Spleen (tissue), 11 donors: ENCODE measurements around the gene IL25. TPM values are rescaled to one million over a fixed set of nuclear protein-coding genes. Genes with fewer than 3 reads are reported as not detected.
"Not testable (repeated sequence)": the region's sequence is repeated elsewhere in the genome, so short reads cannot be mapped to it uniquely, and the experiment has no call there.

ENCODE experiments used
- DNase-seq: peaks from one replicate; pipeline ENCODE4 v3.0.0-alpha.2; 2020
- H3K27ac ChIP-seq, 8 donors: fragments of 200-600 bp; sonication (generic) in 7 of 8; 1 replicate in 4 of 8; 2 replicates in 4 of 8; pipeline versions ENCODE4 v1.5.0 to v1.8.0; 2016 to 2021; ENCODE audit warnings: inconsistent platforms in 4 of 8, mild to moderate bottlenecking in 4 of 8, moderate library complexity in 1 of 8
- H3K27me3 ChIP-seq, 7 donors: fragments of 200-600 bp; sonication (generic) in 6 of 7; replicated peaks in 1 of 7; 1 replicate in 4 of 7; 2 replicates in 3 of 7; pipeline versions ENCODE4 v1.5.0 to v1.8.0; 2016 to 2021; ENCODE audit warnings: inconsistent platforms in 3 of 7, mild to moderate bottlenecking in 1 of 7
- H3K36me3 ChIP-seq, 6 donors: fragments of 200-600 bp; sonication (generic) in 5 of 6; 1 replicate in 4 of 6; 2 replicates in 2 of 6; pipeline versions ENCODE4 v1.5.0 to v1.8.0; 2016 to 2021; ENCODE audit warnings: inconsistent platforms in 2 of 6
- H3K4me1 ChIP-seq, 6 donors: fragments of 200-600 bp; sonication (generic) in 5 of 6; 1 replicate in 3 of 6; 2 replicates in 3 of 6; pipeline versions ENCODE4 v1.5.0 to v1.8.0; 2016 to 2021; ENCODE audit warnings: inconsistent platforms in 3 of 6
- H3K4me3 ChIP-seq, 8 donors: fragments of 200-600 bp; sonication (generic) in 7 of 8; 1 replicate in 4 of 8; 2 replicates in 4 of 8; pipeline versions ENCODE4 v1.5.0 to v1.8.0; 2016 to 2021; ENCODE audit warnings: inconsistent platforms in 4 of 8, mild to moderate bottlenecking in 4 of 8, moderate library complexity in 2 of 8
- H3K9me3 ChIP-seq, 8 donors: fragments of 200-600 bp; sonication (generic) in 7 of 8; 1 replicate in 4 of 8; 2 replicates in 4 of 8; pipeline versions ENCODE4 v1.5.0 to v1.8.0; 2016 to 2021; ENCODE audit warnings: inconsistent platforms in 4 of 8
- CTCF ChIP-seq, 11 experiments: fragments of 200-600 bp in 7 of 11; fragments of 450-650 bp in 4 of 11; sonication (generic) in 4 of 11; IDR thresholded peaks in 8 of 11; conservative IDR thresholded peaks in 3 of 11; 1 replicate in 7 of 11; 2 replicates in 4 of 11; pipeline versions ENCODE4 v1.4.0 to v1.8.0; 2016 to 2021; ENCODE audit warnings: antibody characterized with exemption in 11 of 11, inconsistent platforms in 4 of 11, mild to moderate bottlenecking in 1 of 11
- POLR2A ChIP-seq, 3 donors: fragments of 450-650 bp; IDR thresholded peaks; one replicate each; pipeline ENCODE4 v1.5.1; 2017; ENCODE audit warnings: antibody characterized with exemption in 3 of 3, mild to moderate bottlenecking in 1 of 3
- POLR2AphosphoS5 ChIP-seq, 3 donors: sonication (generic); formaldehyde crosslinking; IDR thresholded peaks; one replicate each; pipeline ENCODE4 v1.5.1; 2017; ENCODE audit warnings: antibody characterized with exemption in 3 of 3
- WGBS, 5 donors: extraction: QIAGEN DNeasy Blood & Tissue Kit in 3 of 5; methylation state at CpG; one replicate each; pipeline versions ENCODE4 v1.1.5 to v1.1.7; 2013 to 2018; 5-methylcytosine and 5-hydroxymethylcytosine counted together
- intact Hi-C: fragments of 100-400 bp; cut with DNase I; formaldehyde crosslinking; loops from one replicate; pipeline ENCODE4 v1.15.0; 2023; ENCODE audit warnings: low total_unique reads
- polyA plus RNA-seq, 3 donors: library from polyadenylated mRNA; stranded (reverse); fragments of 200-250 nt; gene quantifications; one replicate each; pipeline ENCODE4 v1.2.1, GENCODE V29; 2013
- total RNA-seq, 7 donors: library from RNA; depleted of rRNA in 3 of 7; stranded (reverse); fragments of >200 nt in 3 of 7; fragmentation: NEBNext Ultra II Directional in 4 of 7; extraction: Animal tissue kit (Norgen Biotek cat#: 25700) in 4 of 7; gene quantifications; one replicate each; pipeline versions ENCODE4 v1.1.0 to v1.2.1, GENCODE V29; 2016 to 2021
- donor health status: healthy with polysubstance abuse.
- donor health status: DM: no; HTN: no; CAD: no; lungs with moderate emphysema.
- donor health status: DM: no; HTN: no; CAD: no.
- donor health status: Bipolar disorder and iron deficiency.
- donor health status: healthy.
- donor health status: DM: no; HTN: no; CAD: no.
- donor health status: DM: yes; HTN: yes; CAD: no.

IL25 gene
- total and polyA plus RNA-seq, 10 donors: not detected

- Histone ChIP-seq H3K27me3 (peaks cover 0 to 12% (median 0%) of the 10 kb centered on the region in 7 donors), H3K4me1 (no peaks in the 10 kb centered on the region), H3K27ac (no peak overlapping the region), H3K36me3 (no peaks in the 10 kb centered on the region), H3K9me3 (no peaks in the 10 kb centered on the region), H3K4me3 (no peak overlapping the region)
- DNase-seq: no peak
- 74 to 88% (median 79%) methylated on average over 3 of the region's 3 CpGs for WGBS, 5 donors
- intact Hi-C loops: no loop called here
- no peak for TF ChIP-seq CTCF (IDR thresholded peaks at IDR 0.05 in 8 of 11, conservative IDR thresholded peaks at IDR 0.05 in 3 of 11)
- TF ChIP-seq POLR2AphosphoS5 (IDR thresholded peaks at IDR 0.05): no peak
- no peak for TF ChIP-seq POLR2A (IDR thresholded peaks at IDR 0.05)
These were observed 26.5 kb downstream of the IL25 start for GRCh38 chr14:23399136-23399535.

DNA sequence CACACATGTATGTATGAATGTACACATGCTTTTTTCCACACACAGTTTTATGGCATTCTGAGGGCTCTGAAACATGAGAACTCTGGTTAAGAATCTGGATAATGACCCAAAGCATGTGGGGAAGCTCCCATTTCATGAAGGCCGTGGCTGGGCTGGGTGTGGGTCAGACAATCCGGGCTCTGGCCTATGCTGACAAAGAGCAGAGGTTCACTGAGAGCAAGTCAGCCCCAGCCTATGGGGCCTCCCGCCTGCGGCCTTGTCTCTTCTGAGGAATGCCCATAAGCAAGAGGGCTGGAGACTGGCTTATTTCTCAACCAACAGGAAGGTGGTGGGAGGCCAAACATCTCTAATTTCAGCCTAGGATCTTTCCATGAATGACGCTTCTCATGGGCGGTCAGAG lies 27.0 kb downstream of the IL25 start:
- H3K9me3 ChIP-seq: no peaks in the 10 kb centered on the region
- H3K27ac ChIP-seq: no peak overlapping the region
- DNase-seq: no peak
- TF ChIP-seq POLR2A (IDR thresholded peaks at IDR 0.05) (no peak), POLR2AphosphoS5 (IDR thresholded peaks at IDR 0.05) (no peak), CTCF (IDR thresholded peaks at IDR 0.05 in 8 of 11, conservative IDR thresholded peaks at IDR 0.05 in 3 of 11) (no peak)
- intact Hi-C loops: no loop called here
- no peaks in the 10 kb centered on the region for H3K36me3 ChIP-seq
- H3K4me1 ChIP-seq: no peaks in the 10 kb centered on the region
- H3K27me3 ChIP-seq: peaks cover 0 to 16% (median 0%) of the 10 kb centered on the region in 7 donors
- H3K4me3 ChIP-seq: no peak overlapping the region
- WGBS, 5 donors: 78 to 91% (median 85%) methylated on average over 6 of the region's 6 CpGs

DNA sequence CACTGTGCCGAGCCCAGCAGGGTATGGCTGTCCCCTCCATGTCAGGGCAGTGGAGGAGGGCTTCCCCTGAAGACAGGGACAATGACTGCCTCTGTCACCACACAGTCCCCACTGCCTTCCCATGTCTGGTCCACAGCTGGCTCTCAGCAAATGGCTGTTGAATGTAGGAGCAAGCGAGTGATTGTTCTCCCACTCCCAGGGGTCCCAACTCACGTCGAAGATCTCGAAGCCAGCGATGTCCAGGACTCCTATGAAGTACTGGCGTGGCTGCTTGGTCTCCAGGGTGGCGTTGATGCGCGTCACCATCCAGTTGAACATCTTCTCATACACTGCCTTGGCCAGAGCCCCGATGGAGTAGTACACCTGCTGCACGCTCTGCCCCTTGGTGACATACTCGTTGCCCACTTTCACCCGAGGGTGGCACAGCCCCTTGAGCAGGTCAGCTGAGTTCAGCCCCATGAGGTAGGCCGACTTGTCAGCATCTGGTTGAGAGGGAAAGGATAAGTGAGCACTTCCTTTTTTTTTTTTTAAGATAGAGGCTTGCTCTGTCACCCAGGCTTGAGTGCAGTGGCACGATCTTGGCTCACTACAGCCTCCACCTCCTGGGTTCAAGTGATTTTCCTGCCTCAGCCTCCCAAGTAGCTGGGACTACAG lies 28.0 kb downstream of the IL25 start:
- DNase-seq, H3K4me1 ChIP-seq, H3K36me3 ChIP-seq, H3K27ac ChIP-seq, H3K4me3 ChIP-seq, intact Hi-C loops, H3K9me3 ChIP-seq: not testable (repeated sequence)
- H3K27me3 ChIP-seq: peaks cover 0 to 27% (median 0%) of the 10 kb centered on the region in 7 donors
- WGBS, 5 donors: 72 to 81% (median 77%) methylated on average over 12 to 16 of the region's 16 CpGs

DNA sequence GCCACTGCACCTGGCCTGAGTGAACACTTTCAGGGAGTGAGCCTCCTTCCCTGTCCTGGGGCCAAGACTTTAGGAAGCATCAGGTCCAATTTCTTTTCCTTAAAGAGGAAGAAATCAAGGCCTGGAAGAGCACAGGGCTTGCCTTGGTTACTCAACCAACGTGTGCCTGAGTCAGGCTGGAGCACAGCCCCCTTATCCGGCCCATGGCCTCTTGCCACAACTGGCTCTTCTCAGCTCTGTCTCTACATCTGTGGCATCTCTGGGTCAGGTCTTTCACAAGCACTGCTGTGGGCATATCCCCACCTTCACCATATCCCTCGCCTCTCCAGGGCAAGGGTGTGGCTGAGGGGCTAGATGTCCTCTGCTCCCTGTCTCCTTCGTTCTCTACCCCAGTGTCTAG lies 28.7 kb downstream of the IL25 start:
- no peaks in the 10 kb centered on the region for H3K36me3 ChIP-seq
- no peak for TF ChIP-seq POLR2A (IDR thresholded peaks at IDR 0.05)
- TF ChIP-seq POLR2AphosphoS5 (IDR thresholded peaks at IDR 0.05): no peak
- no peak for TF ChIP-seq CTCF (IDR thresholded peaks at IDR 0.05 in 8 of 11, conservative IDR thresholded peaks at IDR 0.05 in 3 of 11)
- WGBS, 5 donors: 61 to 80% (median 70%) methylated on average over 4 of the region's 4 CpGs
- DNase-seq: no peak
- no peak overlapping the region for H3K4me3 ChIP-seq
- H3K27me3 ChIP-seq: peaks cover 0 to 33% (median 0%) of the 10 kb centered on the region in 7 donors
- no peak overlapping the region for H3K27ac ChIP-seq
- intact Hi-C loops: no loop called here
- no peaks in the 10 kb centered on the region for H3K4me1 ChIP-seq
- H3K9me3 ChIP-seq: no peaks in the 10 kb centered on the region
